ENCODE data around the gene SAMD9. TPM values are rescaled to one million over a fixed set of nuclear protein-coding genes. Genes with fewer than 3 reads are reported as not detected.

Gene SAMD9
- total RNA-seq, 4 donors from 2014 or later = 2.6 to 25.6 (median 14.3) TPM

DNA sequence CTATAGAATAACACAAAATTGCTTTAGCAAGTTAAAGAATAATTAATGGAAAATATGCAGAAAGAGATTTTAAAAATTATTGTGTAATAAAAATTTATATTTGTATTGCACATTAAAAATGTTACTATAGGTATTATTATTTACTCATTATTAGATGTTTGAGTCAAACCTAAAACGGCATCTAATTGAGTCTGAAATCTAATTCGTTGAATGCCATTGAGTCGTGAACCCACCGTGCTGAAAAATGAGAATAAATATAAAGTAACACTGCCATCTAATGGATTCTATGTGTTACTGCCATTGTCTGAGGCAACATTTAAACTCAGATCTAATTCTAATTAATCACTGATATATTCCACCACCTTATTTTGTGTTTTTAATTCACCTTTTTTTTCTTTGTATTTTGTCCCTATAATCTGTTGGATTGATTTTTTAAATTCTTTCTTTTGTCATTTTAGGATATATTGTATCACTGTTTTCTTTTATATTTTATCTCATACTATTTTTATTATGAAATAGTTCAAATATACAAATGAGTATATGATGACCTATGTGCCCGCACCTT lies 62.2 kb downstream of the SAMD9 start:
- in situ Hi-C loops (cut with MboI; ENCODE audit: low pct_ligation_motif_present in 1 of 4, low pct_unique_long_range_greater_than_20kb in 1 of 4, low sequenced_read_pairs in 3 of 4) (loop anchor here (10.0 to 25.0 kb wide), 4 partner anchors 371 to 443 kb away; no protein-coding TSS in a partner anchor), intact Hi-C loops (cut with DNase I; ENCODE audit: low total_unique reads) (loop anchor here (10.0 kb wide), 2 partner anchors 431 to 531 kb away; partner anchors contain the start of genes PEX1 and RBM48)

DNA sequence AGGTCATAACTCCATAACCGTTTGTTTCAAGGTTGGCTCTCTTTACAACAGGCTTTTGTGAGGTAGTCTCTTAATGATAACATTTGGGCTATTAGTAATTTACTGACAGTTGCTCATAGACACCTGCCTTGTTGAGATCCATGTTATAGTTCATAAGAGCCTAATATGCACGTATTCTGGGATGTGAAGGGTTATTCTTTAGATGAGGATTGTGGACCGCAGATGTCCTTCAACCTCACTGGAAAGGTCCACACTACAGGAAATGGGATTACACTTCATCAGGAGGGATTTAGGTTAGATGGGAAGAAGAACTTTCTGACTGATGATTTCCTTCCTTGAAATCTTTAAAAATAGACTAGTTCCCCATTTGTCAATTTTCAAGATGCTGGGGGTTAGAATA lies 62.8 kb downstream of the SAMD9 start:
- WGBS, 2 donors (ENCODE audit: low coverage in 1 of 2) = 60 to 62% methylated on average over 3 of the region's 3 CpGs
- intact Hi-C loops (cut with DNase I; ENCODE audit: low total_unique reads) (loop anchor here (10.0 kb wide), 2 partner anchors 430 to 530 kb away; partner anchors contain the start of genes PEX1 and RBM48), in situ Hi-C loops (cut with MboI; ENCODE audit: low pct_ligation_motif_present in 1 of 4, low pct_unique_long_range_greater_than_20kb in 1 of 4, low sequenced_read_pairs in 3 of 4) (loop anchor here (10.0 to 25.0 kb wide), 4 partner anchors 370 to 443 kb away; no protein-coding TSS in a partner anchor)
- Histone ChIP-seq H3K27ac (no peak overlapping the region), H3K4me1 (peaks cover 0 to 27% (median 3%) of the 10 kb centered on the region in 4 donors), H3K9me3 (no peaks in the 10 kb centered on the region), H3K27me3 (no peaks in the 10 kb centered on the region), H3K4me3 (no peak overlapping the region), H3K36me3 (no peaks in the 10 kb centered on the region)
- DNase-seq = no peak
- no peak for TF ChIP-seq POLR2A (IDR thresholded peaks at IDR 0.05)

More for the DNA sequence above, 62.2 kb downstream of the SAMD9 start:
- 2 to 4% methylated on average over 5 of the region's 5 CpGs for WGBS, 2 donors (ENCODE audit: low coverage in 1 of 2)
- DNase-seq = no peak
- H3K4me3 ChIP-seq = no peak overlapping the region
- H3K27ac ChIP-seq = no peak overlapping the region
- H3K4me1 ChIP-seq = peaks cover 0 to 27% (median 3%) of the 10 kb centered on the region in 4 donors
- no peaks in the 10 kb centered on the region for H3K36me3 ChIP-seq
- H3K27me3 ChIP-seq = no peaks in the 10 kb centered on the region
- H3K9me3 ChIP-seq = no peaks in the 10 kb centered on the region
- TF ChIP-seq POLR2A (IDR thresholded peaks at IDR 0.05) = no peak
- TF ChIP-seq CTCF (IDR thresholded peaks at IDR 0.05) = peak; percentile 72 to 86 (median 83)

- TF ChIP-seq EP300 (IDR thresholded peaks at IDR 0.05; ENCODE audit: low read depth) (no peak), POLR2AphosphoS5 (IDR thresholded peaks at IDR 0.05) (no peak), CTCF (IDR thresholded peaks at IDR 0.05) (no peak), POLR2A (IDR thresholded peaks at IDR 0.05) (no peak)
- in situ Hi-C loops (cut with MboI; ENCODE audit: low pct_ligation_motif_present in 1 of 4, low pct_unique_long_range_greater_than_20kb in 1 of 4, low sequenced_read_pairs in 3 of 4) = loop anchor here (10.0 to 25.0 kb wide), 4 partner anchors 369 to 442 kb away; no protein-coding TSS in a partner anchor
- intact Hi-C loops (cut with DNase I; ENCODE audit: low total_unique reads) = loop anchor here (10.0 kb wide), 2 partner anchors 429 to 529 kb away; partner anchors contain the start of genes PEX1 and RBM48
Observed at GRCh38 chr7:93053949-93054943, 63.5 kb downstream of the SAMD9 start.

DNA sequence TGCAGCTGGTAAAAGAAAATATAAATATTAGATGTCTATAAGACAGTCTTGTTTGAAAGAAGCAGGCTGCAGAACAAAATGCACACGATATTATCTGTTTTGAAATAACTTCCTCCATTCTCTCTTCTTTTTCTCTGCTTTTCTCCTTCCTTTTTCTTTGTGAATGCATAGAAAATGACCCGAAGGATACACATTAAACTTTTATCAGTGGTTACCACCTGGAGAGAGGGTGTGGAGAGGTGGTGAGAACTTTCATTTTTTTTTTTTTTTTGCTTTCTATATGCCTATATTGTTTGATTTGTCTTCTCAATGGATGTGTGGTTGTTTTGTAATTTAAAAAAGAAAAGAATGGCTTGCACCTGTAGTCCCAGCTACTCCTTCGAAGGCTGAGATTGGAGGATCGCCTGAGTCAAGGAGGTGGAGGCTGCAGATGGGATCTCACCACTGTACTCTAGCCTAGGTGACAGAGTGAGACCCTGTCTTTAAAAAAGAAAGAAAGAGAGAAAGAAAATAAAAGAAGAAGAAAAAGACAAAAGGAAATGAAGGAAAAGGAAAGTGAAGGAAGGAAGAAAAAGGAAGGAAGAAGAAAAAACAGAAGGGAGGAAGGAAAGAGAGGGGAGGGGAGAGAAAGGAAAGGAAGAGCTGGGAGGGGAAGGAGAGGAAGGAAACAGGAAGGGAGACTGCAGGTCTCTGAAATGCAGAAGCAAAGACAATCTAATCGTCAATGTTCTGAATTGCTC lies 64.4 kb downstream of the SAMD9 start:
- Histone ChIP-seq H3K27ac (peak overlapping the region in 1 of 4 donors; percentile 33), H3K4me1 (peaks cover 0 to 27% (median 3%) of the 10 kb centered on the region in 4 donors), H3K36me3 (no peaks in the 10 kb centered on the region), H3K27me3 (no peaks in the 10 kb centered on the region), H3K4me3 (no peak overlapping the region), H3K9me3 (no peaks in the 10 kb centered on the region)
- TF ChIP-seq POLR2A (IDR thresholded peaks at IDR 0.05) (no peak), CTCF (IDR thresholded peaks at IDR 0.05) (no peak), EP300 (IDR thresholded peaks at IDR 0.05; ENCODE audit: low read depth) (no peak), POLR2AphosphoS5 (IDR thresholded peaks at IDR 0.05) (no peak)
- DNase-seq = no peak
- 29 to 35% methylated on average over 5 of the region's 5 CpGs for WGBS, 2 donors (ENCODE audit: low coverage in 1 of 2)
- intact Hi-C loops (cut with DNase I; ENCODE audit: low total_unique reads) = loop anchor here (10.0 kb wide), 2 partner anchors 429 to 529 kb away; partner anchors contain the start of genes PEX1 and RBM48
- in situ Hi-C loops (cut with MboI; ENCODE audit: low pct_ligation_motif_present in 1 of 4, low pct_unique_long_range_greater_than_20kb in 1 of 4, low sequenced_read_pairs in 3 of 4) = loop anchor here (10.0 to 25.0 kb wide), 4 partner anchors 369 to 441 kb away; no protein-coding TSS in a partner anchor

More at GRCh38 chr7:93053949-93054943, 63.5 kb downstream of the SAMD9 start:
- peak; percentile 36 for DNase-seq
- peak overlapping the region in 1 of 4 donors; percentile 33 for H3K27ac ChIP-seq
- H3K4me1 ChIP-seq = peaks cover 0 to 27% (median 3%) of the 10 kb centered on the region in 4 donors
- no peaks in the 10 kb centered on the region for H3K36me3 ChIP-seq
- no peaks in the 10 kb centered on the region for H3K27me3 ChIP-seq
- H3K9me3 ChIP-seq = no peaks in the 10 kb centered on the region
- WGBS, 2 donors (ENCODE audit: low coverage in 1 of 2) = 42 to 50% methylated on average over 4 to 8 of the region's 8 CpGs
- H3K4me3 ChIP-seq = no peak overlapping the region

Data from transverse colon (tissue), 4 donors.